B cell (primary cell): ENCODE measurements around the gene PLCB1. TPM values are rescaled to one million over a fixed set of nuclear protein-coding genes. Genes with fewer than 3 reads are reported as not detected.

ENCODE experiments used
- ATAC-seq: fragments of 200-7000 bp; cut with Tn5 transposase; one replicate; pipeline ENCODE4 v1.10.0; 2021; ENCODE audit warnings: low read depth, mild to moderate bottlenecking, moderate number of reproducible peaks, moderate library complexity
- CTCF ChIA-PET: fragments of 350-600 bp; sonication (Branson Sonifier 250); formaldehyde crosslinking; loops from one replicate; lab custom pipeline; 2021; ENCODE audit warnings: antibody characterized with exemption, inconsistent platforms; lab: Charles Lee
- POLR2A ChIA-PET: fragments of 350-600 bp; sonication (Branson Sonifier 250); formaldehyde crosslinking; loops from one replicate; lab custom pipeline; 2021; ENCODE audit warnings: antibody characterized with exemption; lab: Charles Lee
- DNase-seq: peaks from one replicate; pipeline ENCODE4 v3.0.0; 2013
- H2AFZ ChIP-seq: 2 replicates; pipeline ENCODE4 v1.6.1; 2012; ENCODE audit warnings: mild to moderate bottlenecking, low read depth, low read length; ENCODE audit not compliant: insufficient read depth, poor library complexity, severe bottlenecking
- H3K27ac ChIP-seq, 2 donors: 1 replicate in 1 of 2; 2 replicates in 1 of 2; pipeline ENCODE4 v1.5.1; 2012 to 2013; ENCODE audit warnings: low read length in 2 of 2, mild to moderate bottlenecking in 2 of 2, moderate library complexity in 1 of 2
- H3K27me3 ChIP-seq, 4 experiments: fragments of 200-600 bp in 1 of 4; sonication (generic) in 1 of 4; replicated peaks in 1 of 4; 1 replicate in 2 of 4; 2 replicates in 2 of 4; pipeline versions ENCODE4 v1.6.1 to v1.7.0; 2013 to 2016; ENCODE audit warnings: low read length in 3 of 4, mild to moderate bottlenecking in 2 of 4, mixed read lengths in 1 of 4, moderate library complexity in 1 of 4; ENCODE audit not compliant: insufficient read depth in 4 of 4, control insufficient read depth in 3 of 4; ENCODE audit errors: control extremely low read depth in 1 of 4
- H3K36me3 ChIP-seq, 2 experiments: replicated peaks in 1 of 2; 1 replicate in 1 of 2; 2 replicates in 1 of 2; pipeline versions ENCODE4 v1.6.1 to v1.7.1; 2013; ENCODE audit warnings: low read length in 1 of 2; ENCODE audit not compliant: insufficient read depth in 2 of 2, control insufficient read depth in 1 of 2; ENCODE audit errors: control extremely low read depth in 1 of 2, extremely low read depth in 1 of 2
- H3K4me1 ChIP-seq, 2 donors: fragments of 200-600 bp in 1 of 2; sonication (generic) in 1 of 2; 1 replicate in 1 of 2; 2 replicates in 1 of 2; pipeline versions ENCODE4 v1.5.1 to v1.6.1; 2013 to 2017; ENCODE audit warnings: low read length in 2 of 2; ENCODE audit not compliant: control insufficient read depth in 2 of 2, insufficient read depth in 2 of 2
- H3K4me2 ChIP-seq: replicated peaks from 2 replicates; pipeline ENCODE3; 2012; ENCODE audit warnings: mild to moderate bottlenecking, low read depth, low read length; ENCODE audit not compliant: poor library complexity, severe bottlenecking
- H3K4me3 ChIP-seq, 5 experiments: fragments of 200-600 bp in 1 of 5; sonication (generic) in 1 of 5; 1 replicate in 3 of 5; 2 replicates in 2 of 5; pipeline versions ENCODE4 v1.5.1 to v1.7.0; 2011 to 2016; ENCODE audit warnings: low read length in 4 of 5, mild to moderate bottlenecking in 4 of 5, low read depth in 2 of 5, control low read depth in 1 of 5, moderate library complexity in 1 of 5; ENCODE audit not compliant: insufficient read depth in 1 of 5; ENCODE audit errors: control extremely low read depth in 1 of 5, extremely low read depth in 1 of 5
- H3K79me2 ChIP-seq: fragments of 200-600 bp; sonication (generic); one replicate; pipeline ENCODE4 v1.6.0; 2016; ENCODE audit warnings: low read length; ENCODE audit not compliant: control insufficient read depth, insufficient read depth
- H3K9ac ChIP-seq: fragments of 200-600 bp; sonication (generic); 2 replicates; pipeline ENCODE4 v1.6.1; 2017; ENCODE audit warnings: mild to moderate bottlenecking, low read length, moderate library complexity
- H3K9me3 ChIP-seq, 3 donors: one replicate each; pipeline versions ENCODE4 v1.6.1 to v1.7.1; 2013; ENCODE audit warnings: low read length in 2 of 3; ENCODE audit not compliant: control insufficient read depth in 2 of 3, insufficient read depth in 1 of 3; ENCODE audit errors: control extremely low read depth in 1 of 3
- H4K20me1 ChIP-seq: 2 replicates; pipeline ENCODE4 v1.6.0; 2012; ENCODE audit warnings: mild to moderate bottlenecking, low read length; ENCODE audit not compliant: insufficient read depth, control insufficient read depth, poor library complexity, severe bottlenecking
- H3K27ac Mint-ChIP-seq: one replicate; pipeline ENCODE4 v1.8.0; 2021; ENCODE audit warnings: mixed read lengths
- H3K27me3 Mint-ChIP-seq: one replicate; pipeline ENCODE4 v1.8.0; 2021; ENCODE audit warnings: mixed read lengths
- H3K4me1 Mint-ChIP-seq: one replicate; pipeline ENCODE4 v1.8.0; 2021; ENCODE audit warnings: mixed read lengths
- H3K4me3 Mint-ChIP-seq: one replicate; pipeline ENCODE4 v1.8.0; 2021; ENCODE audit warnings: mixed read lengths
- H3K9me3 Mint-ChIP-seq: one replicate; pipeline ENCODE4 v1.8.0; 2022; ENCODE audit warnings: mixed read lengths; ENCODE audit not compliant: insufficient read depth
- CTCF ChIP-seq: fragments of 200-600 bp; IDR thresholded peaks from one replicate; pipeline ENCODE4 v1.8.0; 2022; ENCODE audit warnings: antibody characterized with exemption, mild to moderate bottlenecking
- EZH2 ChIP-seq: IDR thresholded peaks from 2 replicates; pipeline ENCODE4 v1.6.1; 2012; ENCODE audit warnings: borderline replicate concordance, low read depth, mild to moderate bottlenecking, moderate library complexity, low read length; ENCODE audit not compliant: insufficient read depth, poor library complexity, severe bottlenecking
- WGBS: methylation state at CpG from one replicate; pipeline ENCODE4 v1.1.5; 2013; ENCODE audit warnings: missing lambda C conversion rate; ENCODE audit not compliant: insufficient coverage; 5-methylcytosine and 5-hydroxymethylcytosine counted together
- intact Hi-C: fragments of 100-400 bp; cut with micrococcal nuclease; formaldehyde crosslinking; loops from one replicate; pipeline ENCODE4 v1.10.0; 2022
- polyA plus RNA-seq: library from polyadenylated mRNA; depleted of rRNA; stranded (reverse); fragments of >200 nt; gene quantifications from 2 replicates; pipeline ENCODE4 v1.2.3, GENCODE V29; 2012
- total RNA-seq, 2 donors: library from RNA; stranded (reverse); fragments of 120-200 nt in 1 of 2; gene quantifications; 1 replicate in 1 of 2; 2 replicates in 1 of 2; pipeline versions ENCODE4 v1.2.3 to v1.2.4, GENCODE V29; 2013 to 2022

The PLCB1 gene
- total and polyA plus RNA-seq, 2 donors (not counting 1 experiment from before 2014, with no cell fraction given) = 0.18 to 0.47 TPM

- no peak for TF ChIP-seq EZH2
- no peak for TF ChIP-seq CTCF
- Histone ChIP-seq H2AFZ (no peak overlapping the region), H3K9ac (no peak overlapping the region), H3K79me2 (no peaks in the 10 kb centered on the region), H3K9me3 (peaks cover 0 to 1% (median 0%) of the 10 kb centered on the region in 3 donors), H3K36me3 (no peaks in the 10 kb centered on the region), H3K4me2 (no peak overlapping the region), H4K20me1 (no peaks in the 10 kb centered on the region), H3K4me1 (peaks cover 1 to 2% of the 10 kb centered on the region in 2 donors), H3K27ac (no peak overlapping the region), H3K27me3 (no peaks in the 10 kb centered on the region), H3K4me3 (no peak overlapping the region)
- no peak for DNase-seq
- WGBS = no CpG with 5 or more reads among the region's 1 CpG
- H3K27ac Mint-ChIP-seq = no peak overlapping the region
- no peak overlapping the region for H3K4me3 Mint-ChIP-seq
- no peak for ATAC-seq
- ChIA-PET CTCF (interaction anchor here (0.7 kb wide), 1 partner anchor 12 kb away, joined by 4 read pairs; no protein-coding TSS in a partner anchor), POLR2A (no interaction called here)
- H3K4me1 Mint-ChIP-seq = peaks cover 5% of the 10 kb centered on the region
- intact Hi-C loops = no loop called here
- no peaks in the 10 kb centered on the region for H3K9me3 Mint-ChIP-seq
- H3K27me3 Mint-ChIP-seq = no peaks in the 10 kb centered on the region
Measured at GRCh38 chr20:8608470-8608869, 476.4 kb downstream of the PLCB1 start.

- no peak overlapping the region for H3K27ac Mint-ChIP-seq
- ChIA-PET CTCF (no interaction called here), POLR2A (no interaction called here)
- H3K9me3 Mint-ChIP-seq = no peaks in the 10 kb centered on the region
- no peaks in the 10 kb centered on the region for H3K27me3 Mint-ChIP-seq
- H3K4me1 Mint-ChIP-seq = no peaks in the 10 kb centered on the region
- Histone ChIP-seq H3K36me3 (no peaks in the 10 kb centered on the region), H3K4me2 (no peak overlapping the region), H3K4me3 (no peak overlapping the region), H3K79me2 (no peaks in the 10 kb centered on the region), H3K4me1 (no peaks in the 10 kb centered on the region), H3K27me3 (no peaks in the 10 kb centered on the region), H4K20me1 (no peaks in the 10 kb centered on the region), H3K27ac (no peak overlapping the region), H3K9me3 (peaks cover 0 to 3% (median 0%) of the 10 kb centered on the region in 3 donors), H2AFZ (no peak overlapping the region), H3K9ac (no peak overlapping the region)
- no peak overlapping the region for H3K4me3 Mint-ChIP-seq
- TF ChIP-seq EZH2 = no peak
- no peak for TF ChIP-seq CTCF
- intact Hi-C loops = no loop called here
- no peak for DNase-seq
- no peak for ATAC-seq
Measured at GRCh38 chr20:8616792-8617191, 484.7 kb downstream of the PLCB1 start.
